HepG2 (cell line): Measurements from ENCODE around the gene NKPD1. TPM values are rescaled to one million over a fixed set of nuclear protein-coding genes. Genes with fewer than 3 reads are reported as not detected.

Experiments used
- KLF9 ChIP-seq: IDR thresholded peaks from 2 replicates; pipeline ENCODE4 v1.6.1; 2016; ENCODE audit warnings: low read depth
- NFE2L1 ChIP-seq: sonication (generic); formaldehyde crosslinking; IDR thresholded peaks from 2 replicates; pipeline ENCODE4 v1.4.0; 2020; ENCODE audit warnings: missing genetic modification reagents, mild to moderate bottlenecking, borderline replicate concordance
- POLR2G ChIP-seq: fragments of 200-400 bp; formaldehyde crosslinking; IDR thresholded peaks from 2 replicates; pipeline ENCODE4 v1.6.1; 2018; ENCODE audit warnings: mild to moderate bottlenecking, low read depth, low read length, moderate library complexity
- THYN1 ChIP-seq: sonication (generic); formaldehyde crosslinking; IDR thresholded peaks from 2 replicates; pipeline ENCODE4 v1.8.1; 2023; ENCODE audit warnings: low read depth, mild to moderate bottlenecking, moderate library complexity, missing genetic modification reagents, borderline replicate concordance
- ZBTB20 ChIP-seq: sonication (generic); formaldehyde crosslinking; IDR thresholded peaks from 2 replicates; pipeline ENCODE4 v1.8.1; 2023; ENCODE audit warnings: missing genetic modification reagents, low read depth, mild to moderate bottlenecking, borderline replicate concordance
- ZFP62 ChIP-seq: sonication (generic); formaldehyde crosslinking; IDR thresholded peaks from 2 replicates; pipeline ENCODE4 v1.4.0; 2020; ENCODE audit warnings: missing genetic modification reagents
- ZKSCAN5 ChIP-seq: sonication (generic); formaldehyde crosslinking; IDR thresholded peaks from 2 replicates; pipeline ENCODE4 v1.5.1; 2020; ENCODE audit warnings: mild to moderate bottlenecking, missing genetic modification reagents
- ZMYM2 ChIP-seq: sonication (generic); formaldehyde crosslinking; IDR thresholded peaks from 2 replicates; pipeline ENCODE4 v1.8.0; 2022; ENCODE audit warnings: mild to moderate bottlenecking, missing genetic modification reagents
- ZNF577 ChIP-seq: sonication (generic); formaldehyde crosslinking; IDR thresholded peaks from 2 replicates; pipeline ENCODE4 v1.4.0; 2020; ENCODE audit warnings: mild to moderate bottlenecking, low read depth, missing genetic modification reagents, borderline replicate concordance
- polyA plus RNA-seq, 8 experiments: library from polyadenylated mRNA; depleted of rRNA in 3 of 8; stranded (reverse) in 7 of 8; unstranded in 1 of 8; fragments of >200 nt; fragmentation: Illumina TruSeq in 4 of 8; extraction: Trizol in 4 of 8; gene quantifications; 2 replicates each; pipeline versions ENCODE4 v1.2.1 to v1.2.3, GENCODE V29; 2011 to 2016; ENCODE audit warnings: low read depth in 4 of 8, missing spikeins in 1 of 8, mixed read lengths in 1 of 8; ENCODE audit not compliant: insufficient read depth in 1 of 8
- total RNA-seq, 5 experiments: library from RNA; depleted of rRNA; stranded (reverse); fragments of >200 nt; fragmentation: Illumina TruSeq; extraction: Trizol; gene quantifications; 2 replicates each; pipeline ENCODE4 v1.2.3, GENCODE V29; 2016; ENCODE audit warnings: low read depth in 1 of 5
- TF ChIP-seq, protein P1 (sequence below): sonication (generic); formaldehyde crosslinking; IDR thresholded peaks from 2 replicates; pipeline ENCODE4 v1.4.0; 2020; ENCODE audit warnings: missing genetic modification reagents
- TF ChIP-seq, protein P2 (sequence below): sonication (generic); formaldehyde crosslinking; IDR thresholded peaks from 2 replicates; pipeline ENCODE4 v1.9.0; 2021; ENCODE audit warnings: mild to moderate bottlenecking, missing genetic modification reagents
- TF ChIP-seq, protein P3 (sequence below): sonication (generic); formaldehyde crosslinking; IDR thresholded peaks from 2 replicates; pipeline ENCODE4 v1.5.0; 2020; ENCODE audit warnings: mild to moderate bottlenecking, missing genetic modification reagents, moderate library complexity
- TF ChIP-seq, protein P4 (sequence below): sonication (generic); formaldehyde crosslinking; IDR thresholded peaks from 2 replicates; pipeline ENCODE4 v1.4.0; 2020; ENCODE audit warnings: missing genetic modification reagents
- TF ChIP-seq, protein P5 (sequence below): sonication (generic); formaldehyde crosslinking; IDR thresholded peaks from 2 replicates; pipeline ENCODE4 v1.4.0; 2020; ENCODE audit warnings: missing genetic modification reagents

The NKPD1 gene
- total and polyA plus RNA-seq, 2 of the 13 experiments (the other 11 are each of a cell fraction or from before 2014, with no cell fraction given) = 0.03 TPM; not detected in 1

DNA sequence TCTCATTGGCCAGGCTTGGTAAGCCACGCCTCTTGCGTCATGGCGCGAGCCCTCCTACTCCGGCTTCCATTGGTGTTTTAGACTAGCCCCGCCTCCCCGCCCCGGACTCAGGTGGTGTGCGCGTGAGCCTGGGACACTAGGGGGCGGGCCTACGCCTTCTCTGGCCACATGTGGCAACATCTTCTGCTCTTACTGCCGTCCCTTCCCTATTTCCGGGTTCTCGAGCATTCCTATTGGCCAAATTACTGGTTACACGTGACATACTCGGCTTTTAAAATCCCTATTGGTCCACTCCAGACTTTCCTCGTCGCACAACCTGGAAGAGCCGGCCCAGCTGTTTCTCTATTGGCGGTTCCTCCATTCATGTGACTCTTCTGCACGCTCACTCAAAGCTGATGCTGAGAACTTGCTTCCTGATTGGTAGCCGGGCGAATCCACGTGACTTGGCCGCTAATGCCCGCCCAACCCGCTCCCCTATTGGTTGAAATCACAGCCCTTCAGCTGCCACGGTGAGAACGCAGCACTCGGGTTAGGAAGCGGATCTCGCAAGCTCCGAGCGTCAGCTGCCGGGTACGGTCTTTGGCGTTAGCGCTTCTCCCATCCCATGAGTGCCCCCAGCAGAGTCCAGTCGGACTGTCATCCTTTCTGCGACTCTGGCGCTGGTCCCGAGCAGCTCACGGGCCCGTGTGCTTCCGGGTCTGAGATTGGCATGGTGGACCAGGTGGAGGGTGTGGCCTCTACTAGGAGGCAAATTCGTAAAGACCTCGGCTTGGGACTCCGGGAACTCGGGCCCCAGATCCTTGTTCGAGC lies 17.7 kb upstream of the NKPD1 start, which contains the start of gene BLOC1S3 (continued):
- TF ChIP-seq, protein P1, sequence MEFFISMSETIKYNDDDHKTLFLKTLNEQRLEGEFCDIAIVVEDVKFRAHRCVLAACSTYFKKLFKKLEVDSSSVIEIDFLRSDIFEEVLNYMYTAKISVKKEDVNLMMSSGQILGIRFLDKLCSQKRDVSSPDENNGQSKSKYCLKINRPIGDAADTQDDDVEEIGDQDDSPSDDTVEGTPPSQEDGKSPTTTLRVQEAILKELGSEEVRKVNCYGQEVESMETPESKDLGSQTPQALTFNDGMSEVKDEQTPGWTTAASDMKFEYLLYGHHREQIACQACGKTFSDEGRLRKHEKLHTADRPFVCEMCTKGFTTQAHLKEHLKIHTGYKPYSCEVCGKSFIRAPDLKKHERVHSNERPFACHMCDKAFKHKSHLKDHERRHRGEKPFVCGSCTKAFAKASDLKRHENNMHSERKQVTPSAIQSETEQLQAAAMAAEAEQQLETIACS = no peak
- TF ChIP-seq, protein P2, sequence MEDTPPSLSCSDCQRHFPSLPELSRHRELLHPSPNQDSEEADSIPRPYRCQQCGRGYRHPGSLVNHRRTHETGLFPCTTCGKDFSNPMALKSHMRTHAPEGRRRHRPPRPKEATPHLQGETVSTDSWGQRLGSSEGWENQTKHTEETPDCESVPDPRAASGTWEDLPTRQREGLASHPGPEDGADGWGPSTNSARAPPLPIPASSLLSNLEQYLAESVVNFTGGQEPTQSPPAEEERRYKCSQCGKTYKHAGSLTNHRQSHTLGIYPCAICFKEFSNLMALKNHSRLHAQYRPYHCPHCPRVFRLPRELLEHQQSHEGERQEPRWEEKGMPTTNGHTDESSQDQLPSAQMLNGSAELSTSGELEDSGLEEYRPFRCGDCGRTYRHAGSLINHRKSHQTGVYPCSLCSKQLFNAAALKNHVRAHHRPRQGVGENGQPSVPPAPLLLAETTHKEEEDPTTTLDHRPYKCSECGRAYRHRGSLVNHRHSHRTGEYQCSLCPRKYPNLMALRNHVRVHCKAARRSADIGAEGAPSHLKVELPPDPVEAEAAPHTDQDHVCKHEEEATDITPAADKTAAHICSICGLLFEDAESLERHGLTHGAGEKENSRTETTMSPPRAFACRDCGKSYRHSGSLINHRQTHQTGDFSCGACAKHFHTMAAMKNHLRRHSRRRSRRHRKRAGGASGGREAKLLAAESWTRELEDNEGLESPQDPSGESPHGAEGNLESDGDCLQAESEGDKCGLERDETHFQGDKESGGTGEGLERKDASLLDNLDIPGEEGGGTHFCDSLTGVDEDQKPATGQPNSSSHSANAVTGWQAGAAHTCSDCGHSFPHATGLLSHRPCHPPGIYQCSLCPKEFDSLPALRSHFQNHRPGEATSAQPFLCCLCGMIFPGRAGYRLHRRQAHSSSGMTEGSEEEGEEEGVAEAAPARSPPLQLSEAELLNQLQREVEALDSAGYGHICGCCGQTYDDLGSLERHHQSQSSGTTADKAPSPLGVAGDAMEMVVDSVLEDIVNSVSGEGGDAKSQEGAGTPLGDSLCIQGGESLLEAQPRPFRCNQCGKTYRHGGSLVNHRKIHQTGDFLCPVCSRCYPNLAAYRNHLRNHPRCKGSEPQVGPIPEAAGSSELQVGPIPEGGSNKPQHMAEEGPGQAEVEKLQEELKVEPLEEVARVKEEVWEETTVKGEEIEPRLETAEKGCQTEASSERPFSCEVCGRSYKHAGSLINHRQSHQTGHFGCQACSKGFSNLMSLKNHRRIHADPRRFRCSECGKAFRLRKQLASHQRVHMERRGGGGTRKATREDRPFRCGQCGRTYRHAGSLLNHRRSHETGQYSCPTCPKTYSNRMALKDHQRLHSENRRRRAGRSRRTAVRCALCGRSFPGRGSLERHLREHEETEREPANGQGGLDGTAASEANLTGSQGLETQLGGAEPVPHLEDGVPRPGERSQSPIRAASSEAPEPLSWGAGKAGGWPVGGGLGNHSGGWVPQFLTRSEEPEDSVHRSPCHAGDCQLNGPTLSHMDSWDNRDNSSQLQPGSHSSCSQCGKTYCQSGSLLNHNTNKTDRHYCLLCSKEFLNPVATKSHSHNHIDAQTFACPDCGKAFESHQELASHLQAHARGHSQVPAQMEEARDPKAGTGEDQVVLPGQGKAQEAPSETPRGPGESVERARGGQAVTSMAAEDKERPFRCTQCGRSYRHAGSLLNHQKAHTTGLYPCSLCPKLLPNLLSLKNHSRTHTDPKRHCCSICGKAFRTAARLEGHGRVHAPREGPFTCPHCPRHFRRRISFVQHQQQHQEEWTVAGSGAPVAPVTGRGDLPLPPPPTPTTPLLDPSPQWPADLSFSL (CRISPR knock-in tag) = no peak
- TF ChIP-seq ZFP62 (CRISPR knock-in tag) (no peak), POLR2G (peak; percentile 1; the same call in 1 of the 2 replicates), ZNF577 (no peak), NFE2L1 (CRISPR knock-in tag) (no peak), ZBTB20 (CRISPR knock-in tag) (no peak; the same call in 1 of the 2 replicates), ZMYM2 (CRISPR knock-in tag) (no peak), KLF9 (0 out of 2 replicates have a peak, but pooled peaks have one; percentile 15), ZKSCAN5 (no peak), THYN1 (CRISPR knock-in tag) (no peak)
- TF ChIP-seq, protein P3, sequence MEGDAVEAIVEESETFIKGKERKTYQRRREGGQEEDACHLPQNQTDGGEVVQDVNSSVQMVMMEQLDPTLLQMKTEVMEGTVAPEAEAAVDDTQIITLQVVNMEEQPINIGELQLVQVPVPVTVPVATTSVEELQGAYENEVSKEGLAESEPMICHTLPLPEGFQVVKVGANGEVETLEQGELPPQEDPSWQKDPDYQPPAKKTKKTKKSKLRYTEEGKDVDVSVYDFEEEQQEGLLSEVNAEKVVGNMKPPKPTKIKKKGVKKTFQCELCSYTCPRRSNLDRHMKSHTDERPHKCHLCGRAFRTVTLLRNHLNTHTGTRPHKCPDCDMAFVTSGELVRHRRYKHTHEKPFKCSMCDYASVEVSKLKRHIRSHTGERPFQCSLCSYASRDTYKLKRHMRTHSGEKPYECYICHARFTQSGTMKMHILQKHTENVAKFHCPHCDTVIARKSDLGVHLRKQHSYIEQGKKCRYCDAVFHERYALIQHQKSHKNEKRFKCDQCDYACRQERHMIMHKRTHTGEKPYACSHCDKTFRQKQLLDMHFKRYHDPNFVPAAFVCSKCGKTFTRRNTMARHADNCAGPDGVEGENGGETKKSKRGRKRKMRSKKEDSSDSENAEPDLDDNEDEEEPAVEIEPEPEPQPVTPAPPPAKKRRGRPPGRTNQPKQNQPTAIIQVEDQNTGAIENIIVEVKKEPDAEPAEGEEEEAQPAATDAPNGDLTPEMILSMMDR (CRISPR knock-in tag) = peak; percentile 82
- TF ChIP-seq, protein P4, sequence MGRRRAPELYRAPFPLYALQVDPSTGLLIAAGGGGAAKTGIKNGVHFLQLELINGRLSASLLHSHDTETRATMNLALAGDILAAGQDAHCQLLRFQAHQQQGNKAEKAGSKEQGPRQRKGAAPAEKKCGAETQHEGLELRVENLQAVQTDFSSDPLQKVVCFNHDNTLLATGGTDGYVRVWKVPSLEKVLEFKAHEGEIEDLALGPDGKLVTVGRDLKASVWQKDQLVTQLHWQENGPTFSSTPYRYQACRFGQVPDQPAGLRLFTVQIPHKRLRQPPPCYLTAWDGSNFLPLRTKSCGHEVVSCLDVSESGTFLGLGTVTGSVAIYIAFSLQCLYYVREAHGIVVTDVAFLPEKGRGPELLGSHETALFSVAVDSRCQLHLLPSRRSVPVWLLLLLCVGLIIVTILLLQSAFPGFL (CRISPR knock-in tag) = no peak
- TF ChIP-seq, protein P5, sequence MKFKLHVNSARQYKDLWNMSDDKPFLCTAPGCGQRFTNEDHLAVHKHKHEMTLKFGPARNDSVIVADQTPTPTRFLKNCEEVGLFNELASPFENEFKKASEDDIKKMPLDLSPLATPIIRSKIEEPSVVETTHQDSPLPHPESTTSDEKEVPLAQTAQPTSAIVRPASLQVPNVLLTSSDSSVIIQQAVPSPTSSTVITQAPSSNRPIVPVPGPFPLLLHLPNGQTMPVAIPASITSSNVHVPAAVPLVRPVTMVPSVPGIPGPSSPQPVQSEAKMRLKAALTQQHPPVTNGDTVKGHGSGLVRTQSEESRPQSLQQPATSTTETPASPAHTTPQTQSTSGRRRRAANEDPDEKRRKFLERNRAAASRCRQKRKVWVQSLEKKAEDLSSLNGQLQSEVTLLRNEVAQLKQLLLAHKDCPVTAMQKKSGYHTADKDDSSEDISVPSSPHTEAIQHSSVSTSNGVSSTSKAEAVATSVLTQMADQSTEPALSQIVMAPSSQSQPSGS (CRISPR knock-in tag) = 0 out of 2 replicates have a peak, but pooled peaks have one; percentile 37
